OCI-M2 (cell line): ENCODE results near the gene FRMPD2.
"Not testable (repeated sequence)": the region's sequence is repeated elsewhere in the genome, so short reads cannot be mapped to it uniquely, and the experiment has no call there.

Source experiments
- DNase-seq: peaks from one replicate; lab custom pipeline; 2025; ENCODE audit not compliant: unreplicated experiment; lab: John Stamatoyannopoulos, UW

The FRMPD2 gene

DNA sequence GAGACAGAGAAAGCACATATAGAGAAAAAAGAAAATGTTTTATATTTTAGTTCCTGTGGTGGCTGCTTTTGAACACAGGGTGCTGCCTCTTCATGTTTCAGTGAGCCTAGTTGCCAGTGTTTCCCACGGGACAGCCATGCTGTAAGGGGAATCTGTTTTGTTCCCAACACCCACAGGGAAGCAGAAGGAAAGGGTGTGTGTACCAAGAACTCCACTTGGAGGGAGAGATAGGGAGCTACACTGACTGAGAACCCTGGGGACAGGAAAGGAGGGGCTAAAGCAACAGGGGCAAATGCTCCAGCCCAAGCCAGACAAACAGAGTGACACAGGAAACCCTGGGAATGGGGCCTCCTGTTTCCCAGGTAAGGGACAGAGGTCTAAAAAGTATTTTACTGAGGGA lies 40.2 kb downstream of the FRMPD2 start:
- DNase-seq = no peak

DNA sequence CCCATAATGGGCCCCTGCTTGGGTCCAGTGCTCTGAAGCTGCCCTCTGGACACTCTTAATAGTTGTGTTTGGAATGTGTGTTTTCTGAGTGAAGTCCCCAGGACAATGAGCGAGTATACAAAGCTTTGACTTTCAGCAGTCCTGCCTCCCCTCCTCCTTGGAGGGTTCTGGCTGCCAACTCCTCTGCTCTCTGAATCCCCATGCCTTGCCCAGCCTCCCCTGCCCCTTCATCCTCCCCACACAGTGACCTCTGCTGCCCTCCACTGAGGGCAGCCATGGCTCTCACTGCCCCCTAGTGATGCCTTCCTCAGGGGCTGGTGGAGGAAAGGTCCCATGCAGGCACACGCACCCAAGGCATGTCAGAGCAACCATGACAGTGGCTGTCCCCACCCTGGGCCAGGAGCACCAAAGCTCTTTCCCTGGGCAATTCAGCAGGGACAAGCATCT lies 40.9 kb downstream of the FRMPD2 start:
- DNase-seq = no peak

DNA sequence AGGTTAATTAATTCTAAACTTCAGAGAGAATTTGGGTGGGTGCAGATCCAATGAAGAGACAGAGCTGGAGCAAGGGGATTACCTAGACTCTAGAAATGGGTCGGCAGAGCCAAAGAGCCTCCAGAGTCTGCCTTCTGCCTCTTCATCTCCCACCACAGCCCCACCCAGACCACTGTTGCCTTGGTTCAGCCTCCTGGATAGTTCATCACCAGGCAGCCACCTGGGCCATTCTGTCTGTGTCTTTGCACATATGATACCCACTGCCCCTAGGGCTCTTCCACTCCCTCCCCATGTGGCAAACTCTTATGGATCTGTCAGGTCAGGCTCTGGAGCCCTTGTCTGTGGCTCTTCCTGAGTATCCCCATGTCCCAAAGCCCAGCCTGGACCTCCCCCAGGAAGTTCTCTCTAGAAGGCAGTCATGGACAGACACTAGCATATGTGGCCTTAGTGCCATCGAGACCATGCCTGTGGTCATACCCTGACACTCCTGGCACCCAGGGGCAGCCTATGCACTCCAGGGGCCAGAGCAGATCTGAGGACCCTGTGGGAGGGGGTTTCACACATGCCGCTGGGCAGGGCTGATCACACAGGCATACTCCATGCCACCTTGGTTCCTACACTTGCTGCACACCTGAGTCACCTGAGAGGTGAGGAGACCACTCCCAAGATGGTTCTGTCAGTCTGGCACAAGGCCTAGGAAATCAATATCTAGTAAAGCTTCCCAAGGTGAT lies 41.6 kb downstream of the FRMPD2 start:
- no peak for DNase-seq

DNA sequence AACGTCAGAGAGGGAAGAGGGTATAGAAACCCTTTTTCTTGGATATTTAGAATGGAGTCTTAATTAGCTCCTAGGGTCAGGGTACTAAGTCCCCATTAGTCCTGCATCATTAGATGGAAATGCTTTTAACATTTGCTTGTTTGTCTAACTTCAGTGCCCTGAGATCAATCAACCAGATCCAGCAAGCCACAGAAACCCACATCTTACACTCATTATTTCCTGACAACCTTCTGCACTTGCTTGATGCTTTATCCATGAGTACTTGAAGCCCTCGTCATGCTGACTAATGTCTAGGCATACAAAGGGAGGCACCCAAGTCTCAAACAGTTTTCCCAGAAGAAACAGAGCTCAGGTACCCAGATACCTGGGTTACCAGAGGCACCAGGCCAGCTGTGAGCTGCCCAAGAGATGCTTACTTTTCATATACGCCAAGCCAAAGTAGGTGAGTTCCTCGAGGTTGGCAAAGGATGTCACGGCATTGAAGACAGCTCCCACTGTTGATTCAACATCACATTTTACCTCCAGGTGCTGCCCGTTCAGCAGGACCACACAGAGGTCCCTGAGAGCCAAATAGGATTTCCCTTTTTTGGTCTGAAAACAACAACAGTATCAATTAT lies 42.7 kb downstream of the FRMPD2 start:
- no peak for DNase-seq

DNA sequence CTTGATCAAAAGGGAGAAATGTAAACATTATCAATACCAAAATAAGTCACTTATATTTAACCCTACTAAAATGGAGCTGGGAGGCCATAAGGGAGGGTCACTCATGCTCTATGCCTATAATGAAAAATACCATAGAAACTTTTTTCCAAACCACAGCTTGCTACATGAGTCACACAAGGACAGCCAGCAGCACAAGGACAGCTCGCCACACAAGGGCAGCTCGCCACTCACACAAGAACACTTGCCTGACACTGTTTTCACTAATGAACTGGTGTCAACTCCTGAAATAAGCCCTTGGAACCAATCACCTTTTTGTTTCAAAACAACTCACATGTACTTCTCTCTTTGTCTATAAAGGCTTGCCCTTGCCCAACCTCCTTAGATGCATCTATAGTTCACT lies 43.3 kb downstream of the FRMPD2 start:
- no peak for DNase-seq

DNA sequence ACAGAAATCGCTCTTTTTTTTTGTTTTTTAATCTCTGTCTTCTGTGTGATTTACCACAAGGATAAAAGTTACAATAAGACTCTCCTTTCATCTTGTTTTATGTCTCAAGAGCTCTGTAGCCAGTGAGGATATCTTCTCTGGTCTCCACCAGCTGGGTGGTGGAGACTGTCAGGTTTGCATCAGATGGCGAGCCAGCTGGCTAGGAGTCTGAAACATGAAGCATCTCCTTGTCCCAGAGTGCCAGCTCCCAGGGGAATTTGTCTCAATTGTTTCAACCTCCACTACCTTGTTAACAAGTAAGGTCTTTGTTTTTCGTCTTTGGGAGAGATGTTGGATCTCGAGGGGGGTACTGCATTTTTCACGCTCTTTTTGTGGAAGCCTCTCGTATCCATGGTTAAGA lies 47.3 kb downstream of the FRMPD2 start:
- DNase-seq = no peak

DNA sequence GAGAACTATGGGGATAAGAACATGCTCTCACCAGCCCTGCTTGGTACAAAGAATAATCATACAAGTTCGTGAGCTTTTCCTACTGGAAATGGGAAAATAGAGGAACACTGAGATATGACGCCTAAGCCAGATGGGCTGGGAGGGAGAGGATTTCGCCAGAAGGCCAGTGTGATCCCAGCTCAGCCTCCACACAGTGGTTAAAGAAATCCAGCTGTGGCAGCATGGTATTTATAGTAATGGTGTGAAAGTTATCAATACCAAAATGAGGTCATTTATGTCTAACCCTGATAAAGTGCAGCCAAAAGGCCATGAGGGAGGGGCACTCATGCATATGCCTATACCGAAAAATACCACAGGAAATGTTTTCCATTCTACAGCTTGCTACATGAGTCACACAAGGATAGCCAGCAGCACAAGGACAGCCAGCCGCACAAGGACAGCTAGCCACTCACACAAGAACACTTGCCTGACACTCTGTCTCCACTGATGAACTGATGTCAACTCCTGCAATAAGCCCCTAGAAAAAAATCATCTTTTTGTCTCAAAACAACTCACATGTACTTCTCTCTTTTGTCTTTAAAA lies 49.4 kb downstream of the FRMPD2 start:
- no peak for DNase-seq

DNA sequence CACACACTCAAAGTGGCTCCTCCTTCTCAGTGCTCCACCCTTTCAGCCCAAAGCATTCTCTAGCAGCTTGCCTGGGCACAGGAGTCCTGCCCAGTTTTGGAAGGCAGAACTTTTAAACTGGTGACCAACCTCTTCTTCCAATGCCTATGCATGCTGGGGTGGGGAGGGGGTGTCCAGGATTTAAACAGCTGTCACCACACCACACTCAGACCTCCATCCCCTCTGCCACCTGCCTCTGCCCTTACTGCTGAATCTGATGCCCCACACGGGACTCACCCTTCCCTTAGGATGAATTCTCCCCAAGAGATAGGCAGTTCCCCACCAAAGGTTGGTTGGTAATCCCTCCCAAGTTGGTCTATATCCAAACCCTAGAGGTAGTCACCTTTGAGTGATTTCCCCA lies 50.2 kb downstream of the FRMPD2 start:
- DNase-seq = no peak

DNA sequence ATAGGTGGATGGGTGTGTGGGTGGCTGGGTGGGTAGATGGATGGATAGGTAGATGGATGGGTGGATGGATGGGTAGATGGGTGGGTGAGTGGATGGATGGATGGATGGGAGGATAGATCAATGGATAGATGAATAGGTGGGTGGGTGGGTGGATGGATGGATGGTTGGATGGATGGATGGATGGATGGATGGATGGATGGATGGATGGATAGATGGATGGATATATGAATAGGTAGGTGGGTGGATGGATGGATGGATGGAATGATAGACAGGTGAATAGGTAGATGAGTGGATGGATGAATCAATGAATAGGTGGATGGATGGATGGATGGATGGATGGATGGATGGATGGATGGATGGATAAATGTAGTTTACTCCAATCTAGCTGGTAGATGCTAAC lies 52.7 kb downstream of the FRMPD2 start:
- DNase-seq = no peak

DNA sequence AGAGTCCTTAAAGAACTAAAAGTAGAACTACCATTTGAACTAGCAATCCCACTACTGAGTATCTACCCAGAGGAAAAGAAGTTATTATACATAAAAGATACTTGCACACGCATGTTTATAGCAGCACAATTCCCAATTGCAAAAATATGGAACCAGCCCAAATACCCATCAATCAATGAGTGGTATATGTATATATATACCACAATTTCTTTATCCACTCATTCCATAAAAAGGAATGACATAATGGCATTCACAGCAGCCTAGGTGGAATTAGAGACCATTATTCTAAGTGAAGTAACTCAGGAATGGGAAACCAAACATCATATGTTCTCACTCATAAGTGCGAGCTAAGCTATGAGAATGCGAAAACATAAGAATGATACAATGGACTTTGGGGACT lies 53.5 kb downstream of the FRMPD2 start:
- not testable (repeated sequence) for DNase-seq

DNA sequence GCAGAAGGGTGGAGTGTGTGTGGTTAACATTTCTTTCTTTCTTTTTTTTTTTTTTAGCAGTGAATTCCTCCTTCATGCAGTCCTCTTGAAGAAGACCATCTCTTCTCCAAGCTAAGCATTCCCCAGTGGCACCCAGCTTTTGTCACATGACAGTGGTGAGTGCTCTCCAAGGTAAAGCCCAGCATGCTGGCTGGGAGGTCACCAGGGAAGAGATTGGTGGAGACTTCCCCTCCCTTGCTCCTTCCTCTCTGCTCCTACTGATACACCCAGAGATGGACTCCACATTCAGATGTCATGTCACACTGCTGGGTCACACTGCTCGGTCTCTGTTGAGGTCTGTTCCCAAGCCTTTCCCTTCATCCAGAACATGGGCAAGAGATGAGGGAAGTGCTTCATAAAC lies 55.3 kb downstream of the FRMPD2 start:
- no peak for DNase-seq

DNA sequence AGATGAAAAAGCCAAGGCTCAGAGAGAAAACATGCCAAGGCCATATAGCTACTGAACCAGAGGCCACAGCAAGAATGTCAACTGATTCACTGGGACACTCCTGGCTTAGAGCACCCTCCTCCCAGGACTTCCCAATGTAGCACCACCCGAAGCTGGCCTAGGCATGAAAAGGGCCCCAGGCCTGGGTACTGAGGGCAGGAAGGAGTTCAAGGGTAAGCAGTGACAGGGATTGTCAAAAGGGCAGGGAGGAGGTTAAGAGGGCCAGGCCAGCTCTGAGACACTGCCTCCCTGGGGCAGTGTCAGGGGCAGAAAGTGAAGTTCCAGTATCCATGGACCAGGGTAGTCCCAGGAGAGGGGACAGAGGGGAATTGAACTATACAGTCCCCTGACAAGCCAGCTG lies 57.8 kb downstream of the FRMPD2 start:
- DNase-seq = no peak

DNA sequence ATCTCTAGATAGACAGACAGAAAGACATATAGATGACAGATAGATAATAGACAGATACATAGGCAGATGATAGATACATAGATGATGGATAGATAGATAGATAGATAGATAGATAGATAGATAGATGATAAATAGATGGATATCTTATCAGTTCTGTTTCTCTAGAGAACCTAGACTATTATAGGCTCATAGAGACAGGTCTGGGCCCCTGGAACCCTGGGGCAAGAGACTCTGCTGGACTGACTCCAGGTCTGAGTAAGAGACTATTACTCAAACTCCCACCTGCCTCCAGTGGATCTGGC lies 58.3 kb downstream of the FRMPD2 start:
- no peak for DNase-seq

DNA sequence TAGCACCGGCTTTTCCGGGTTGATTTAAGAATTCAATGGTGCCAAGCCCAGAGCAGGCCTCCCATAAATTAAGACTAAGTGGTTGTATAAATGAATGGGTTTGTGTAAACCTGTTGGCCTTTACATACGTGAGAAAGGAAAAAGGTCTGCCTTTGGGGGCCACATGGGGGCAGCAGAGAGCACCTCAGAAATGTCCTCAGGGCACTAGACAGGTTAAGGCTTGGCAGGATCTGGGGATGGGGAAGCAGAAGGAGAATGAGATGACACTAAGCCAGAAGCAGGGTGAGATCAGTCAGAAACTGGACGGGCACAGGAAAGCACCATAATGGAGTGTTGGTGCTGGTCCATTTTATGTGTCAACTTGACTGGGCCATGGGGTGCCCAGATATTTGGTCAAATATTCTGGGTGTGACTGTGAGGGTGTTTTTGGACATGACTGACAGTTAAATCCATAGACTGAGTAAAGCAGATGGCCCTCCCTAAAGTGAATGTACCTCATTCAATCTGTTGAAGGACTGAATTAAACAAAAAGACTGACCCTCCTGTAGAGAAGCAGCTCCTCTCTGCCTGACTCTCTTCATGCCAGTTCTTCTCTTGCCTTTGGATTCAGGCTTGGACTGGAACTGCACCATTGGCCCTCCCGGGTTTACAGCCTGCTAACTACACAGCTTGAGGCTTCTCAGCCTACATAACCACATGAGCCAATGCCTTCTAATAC lies 58.9 kb downstream of the FRMPD2 start:
- DNase-seq = no peak

DNA sequence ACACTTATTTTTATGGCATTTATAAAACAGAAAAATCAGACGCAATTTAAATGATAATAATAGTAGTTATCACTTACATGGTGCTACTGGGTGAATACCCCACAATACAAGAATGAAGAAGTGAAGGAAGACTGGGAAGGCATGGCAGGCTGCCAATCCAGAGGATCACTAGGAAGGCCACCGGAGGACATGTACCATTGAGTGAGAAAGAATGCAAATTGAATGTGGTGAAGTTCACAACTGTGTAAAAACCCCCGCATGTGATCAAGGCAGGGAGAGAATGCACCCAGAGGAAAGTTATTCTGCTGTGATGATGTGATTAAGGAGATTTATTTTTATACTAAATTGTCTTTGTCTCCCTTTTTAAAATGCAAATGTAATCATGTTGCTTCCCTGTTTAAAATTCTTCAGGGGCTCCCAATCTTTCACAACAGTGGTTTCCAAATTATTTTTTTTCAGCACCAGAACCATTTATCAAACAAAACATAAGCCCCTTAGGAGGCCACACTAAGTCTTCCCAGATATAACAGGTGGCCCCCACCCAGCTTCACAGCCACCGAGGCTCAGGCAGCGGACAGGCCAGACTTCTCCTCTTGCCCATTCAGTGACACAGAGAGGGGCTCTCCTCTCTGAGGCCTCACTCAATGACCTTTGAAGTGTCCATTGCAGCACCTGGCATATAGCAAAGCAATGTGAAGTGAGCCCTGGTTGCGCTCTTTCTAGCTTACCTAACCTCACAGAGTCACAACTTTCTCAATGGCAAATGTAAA lies 59.6 kb downstream of the FRMPD2 start:
- no peak for DNase-seq

DNA sequence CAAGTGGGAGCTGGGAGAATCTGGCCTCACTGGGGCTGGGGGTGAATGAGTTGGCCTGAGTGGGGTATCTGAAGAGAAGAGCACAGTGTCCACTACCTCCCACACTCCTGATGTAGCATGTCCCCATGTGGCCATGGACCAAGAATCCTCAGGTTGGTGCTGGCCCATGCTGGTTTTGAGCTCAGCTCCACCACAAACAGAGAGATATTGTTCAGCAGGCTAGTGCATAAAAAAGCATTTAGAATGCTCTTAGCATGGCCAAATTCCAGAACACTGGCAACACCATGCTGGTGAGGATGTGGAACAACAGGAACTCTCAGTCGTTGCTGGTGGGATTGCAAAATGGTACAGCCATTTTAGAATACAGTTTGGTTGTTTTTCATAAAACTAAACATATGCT lies 61.4 kb downstream of the FRMPD2 start:
- DNase-seq = no peak

DNA sequence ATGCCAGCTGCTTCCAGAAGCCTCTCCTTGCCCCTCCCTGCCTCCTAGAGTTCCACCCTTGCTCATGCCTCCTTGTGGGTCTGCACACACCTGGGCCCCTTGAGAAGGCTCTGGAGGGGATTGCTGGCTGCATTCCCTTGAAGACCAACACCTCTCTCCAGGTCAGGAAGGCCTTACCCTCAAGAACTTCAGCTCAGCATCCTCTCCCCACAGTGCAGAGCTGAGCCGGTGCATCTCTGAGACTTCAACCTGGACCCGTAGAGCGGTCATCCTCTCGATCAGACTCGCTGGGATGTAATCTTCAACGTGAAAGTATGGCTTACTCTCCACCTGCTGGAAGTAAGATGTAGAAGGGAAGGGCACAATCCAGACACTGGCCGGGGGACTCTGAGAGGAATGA lies 62.7 kb downstream of the FRMPD2 start:
- no peak for DNase-seq

DNA sequence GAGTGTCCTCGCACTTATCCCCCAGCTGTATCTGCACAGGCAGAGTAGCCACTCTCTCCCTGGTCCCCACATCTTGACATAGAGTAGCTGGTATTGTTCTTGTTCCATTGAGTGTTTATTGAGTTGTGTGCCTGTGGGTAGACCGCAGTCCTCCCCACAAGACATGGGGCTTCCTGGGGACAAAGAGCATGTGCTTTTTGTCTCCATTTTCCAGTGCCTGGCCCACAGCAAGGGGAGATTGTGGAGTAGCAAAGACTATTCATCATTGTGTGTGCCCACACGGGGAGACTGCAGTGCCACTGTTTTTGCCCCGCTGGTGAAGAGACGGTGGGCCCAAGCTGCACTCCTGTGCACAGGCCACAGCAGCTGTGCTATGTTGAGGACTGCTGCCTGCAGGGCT lies 63.5 kb downstream of the FRMPD2 start:
- DNase-seq = no peak

DNA sequence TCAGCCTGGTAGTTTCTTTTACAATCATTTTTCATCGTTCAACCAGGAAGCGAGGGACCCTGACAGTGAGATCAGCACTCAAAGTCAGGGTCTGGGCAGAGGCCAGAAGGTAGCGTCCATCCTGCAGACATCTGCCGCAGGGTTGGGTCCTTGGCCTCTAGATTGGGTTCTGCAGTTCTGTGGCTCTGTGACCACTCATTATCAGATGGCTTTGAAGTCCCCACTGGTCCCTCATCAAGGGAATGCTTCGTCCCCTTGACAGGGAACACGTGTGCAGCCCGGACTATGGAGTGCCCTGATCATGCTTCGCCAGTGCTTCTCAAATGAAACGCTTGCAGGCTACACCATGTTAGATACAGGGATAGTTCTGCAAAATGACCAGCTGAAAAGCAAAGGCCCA lies 64.1 kb downstream of the FRMPD2 start:
- DNase-seq = no peak

DNA sequence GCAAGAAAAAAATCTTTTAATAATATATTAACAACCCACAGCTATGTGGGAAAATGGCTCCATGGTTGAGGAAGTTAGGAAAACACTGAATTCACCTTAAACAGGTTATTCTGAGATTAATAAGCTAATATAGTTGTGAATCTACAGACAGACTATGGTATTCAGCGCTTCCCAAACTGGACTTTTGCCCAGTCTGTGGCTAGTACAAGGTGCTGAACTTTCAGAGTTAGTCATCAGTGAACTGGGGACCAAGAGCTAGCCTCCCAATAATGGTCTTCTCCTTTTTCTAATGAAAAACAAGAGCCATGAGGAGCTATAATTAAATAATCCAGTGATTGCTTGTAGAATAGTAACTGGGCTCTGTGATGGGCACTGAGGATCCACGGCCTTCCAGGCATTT lies 65.3 kb downstream of the FRMPD2 start:
- DNase-seq = no peak

DNA sequence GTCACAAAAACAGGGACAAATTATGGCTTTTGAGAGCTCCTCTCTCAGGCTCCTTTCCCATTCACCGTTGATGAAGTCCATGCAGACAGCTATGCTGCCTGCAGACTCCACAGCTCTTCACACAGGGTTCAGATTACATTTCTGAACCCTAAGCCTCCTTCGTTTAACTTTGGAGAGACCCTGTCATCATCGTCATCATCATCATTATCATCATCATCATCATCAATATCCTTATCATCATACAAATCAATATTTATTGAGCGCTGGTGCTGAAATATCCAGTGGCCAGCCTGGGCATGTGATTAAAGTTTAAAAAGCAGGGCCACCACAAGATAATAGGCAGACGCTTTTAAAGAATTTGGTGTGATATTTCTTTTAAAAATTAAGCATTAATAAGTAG lies 66.6 kb downstream of the FRMPD2 start:
- DNase-seq = no peak
